A549 (cell line): Measurements from ENCODE around the gene DCBLD1. TPM values are rescaled to one million over a fixed set of nuclear protein-coding genes. Genes with fewer than 3 reads are reported as not detected.
A peak's percentile ranks its signal among the peaks of the same experiment; 100 is the strongest.

Experiments used
- ATAC-seq, 2 experiments: fragments of 200-7000 bp in 1 of 2; fragments of >200 bp in 1 of 2; cut with Nextera tagmentation in 1 of 2; cut with Tn5 transposase in 1 of 2; 3 replicates each; pipeline versions ENCODE4 v1.8.0 to v1.9.1; 2018 to 2020; ENCODE audit warnings: mild to moderate bottlenecking in 1 of 2, moderate library complexity in 1 of 2
- CTCF ChIA-PET: fragments of 300-600 bp; sonication (Branson Sonifier 250); formaldehyde crosslinking; extraction: SDS; loops from one replicate; lab custom pipeline; 2021; ENCODE audit warnings: antibody characterized with exemption, inconsistent platforms; lab: Yijun Ruan, JAX
- POLR2A ChIA-PET: fragments of 350-600 bp; formaldehyde crosslinking; extraction: SDS; loops from one replicate; lab custom pipeline; 2021; ENCODE audit warnings: antibody characterized with exemption, inconsistent platforms; lab: Yijun Ruan, JAX
- DNase-seq, 2 experiments: peaks; one replicate each; pipeline versions ENCODE4 v3.0.0 to v3.0.0-alpha.2; 2011 to 2016; ENCODE audit warnings: low read depth in 1 of 2, low spot score in 1 of 2
- FAIRE-seq: peaks from 2 replicates; lab custom pipeline; 2011; peaks lifted over from hg19 to GRCh38; lab: Jason Lieb, UNC
- H3K27ac ChIP-seq, 2 experiments: fragments of >200 bp; sonication (Bioruptor Twin); formaldehyde crosslinking; 3 replicates each; pipeline ENCODE4 v1.5.1; 2016 to 2017
- H3K4me1 ChIP-seq: fragments of >200 bp; sonication (Bioruptor Twin); formaldehyde crosslinking; 3 replicates; pipeline ENCODE4 v1.6.1; 2016
- H3K4me2 ChIP-seq: fragments of >200 bp; sonication (Bioruptor Twin); formaldehyde crosslinking; 3 replicates; pipeline ENCODE4 v1.6.1; 2016
- H3K4me3 ChIP-seq: fragments of >200 bp; sonication (Bioruptor Twin); formaldehyde crosslinking; 3 replicates; pipeline ENCODE4 v1.5.1; 2016
- H3K9me3 ChIP-seq: fragments of >200 bp; sonication (Bioruptor Twin); formaldehyde crosslinking; 3 replicates; pipeline ENCODE4 v1.6.1; 2016
- CEBPB ChIP-seq, 2 experiments: fragments of >200 bp in 1 of 2; sonication (Bioruptor Twin) in 1 of 2; formaldehyde crosslinking in 1 of 2; IDR thresholded peaks; 2 replicates each; pipeline ENCODE4 v1.6.1; 2012 to 2016
- CTCF ChIP-seq: fragments of >200 bp; sonication (Bioruptor Twin); formaldehyde crosslinking; IDR thresholded peaks from 3 replicates; pipeline ENCODE4 v1.5.1; 2016
- EP300 ChIP-seq, 2 experiments: fragments of >200 bp; sonication (Bioruptor Twin); formaldehyde crosslinking; IDR thresholded peaks; 2 replicates in 1 of 2; 3 replicates in 1 of 2; pipeline ENCODE4 v1.6.1; 2016 to 2017
- FOSL2 ChIP-seq, 2 experiments: fragments of 450-650 bp in 1 of 2; fragments of >200 bp in 1 of 2; sonication (Bioruptor Twin) in 1 of 2; formaldehyde crosslinking; IDR thresholded peaks; 2 replicates each; pipeline versions ENCODE4 v1.5.0 to v1.6.1; 2016 to 2020; ENCODE audit warnings: mild to moderate bottlenecking in 1 of 2, moderate library complexity in 1 of 2
- FOXS1 ChIP-seq: fragments of 250-450 bp; sonication (Bioruptor Pico); IDR thresholded peaks from 2 replicates; pipeline ENCODE4 v1.5.0; 2020; ENCODE audit warnings: mild to moderate bottlenecking, moderate library complexity
- GATA3 ChIP-seq: IDR thresholded peaks from 2 replicates; pipeline ENCODE4 v1.6.1; 2012; ENCODE audit warnings: borderline replicate concordance
- JUN ChIP-seq, 2 experiments: fragments of >200 bp; sonication (Bioruptor Twin); formaldehyde crosslinking; IDR thresholded peaks; 2 replicates in 1 of 2; 3 replicates in 1 of 2; pipeline ENCODE4 v1.6.1; 2016 to 2017
- KDM1A ChIP-seq: fragments of 200-600 bp; sonication (generic); IDR thresholded peaks from 2 replicates; pipeline ENCODE4 v1.6.1; 2016; ENCODE audit warnings: low read depth, mild to moderate bottlenecking
- NR3C1 ChIP-seq: fragments of >200 bp; sonication (Bioruptor Twin); formaldehyde crosslinking; IDR thresholded peaks from 3 replicates; pipeline ENCODE4 v1.6.1; 2017
- RARB ChIP-seq: fragments of 250-450 bp; sonication (Bioruptor Pico); IDR thresholded peaks from 2 replicates; pipeline ENCODE4 v1.8.0; 2021; ENCODE audit warnings: mild to moderate bottlenecking, moderate library complexity
- RNF2 ChIP-seq: fragments of 200-600 bp; sonication (generic); IDR thresholded peaks from 2 replicates; pipeline ENCODE4 v1.6.1; 2016; ENCODE audit warnings: low read depth, mild to moderate bottlenecking, antibody characterized with exemption, moderate library complexity, borderline replicate concordance
- TFCP2L1 ChIP-seq: fragments of 250-450 bp; sonication (Bioruptor Pico); IDR thresholded peaks from 2 replicates; pipeline ENCODE4 v1.5.0; 2021; ENCODE audit warnings: mild to moderate bottlenecking
- ZSCAN20 ChIP-seq: fragments of 250-450 bp; sonication (Bioruptor Pico); IDR thresholded peaks from 2 replicates; pipeline ENCODE4 v1.8.0; 2022; ENCODE audit warnings: mild to moderate bottlenecking, moderate library complexity
- WGBS: methylation state at CpG from one replicate; pipeline ENCODE4 v1.1.6; 2017; ENCODE audit errors: missing lambda C conversion rate; 5-methylcytosine and 5-hydroxymethylcytosine counted together
- polyA plus RNA-seq, 4 experiments: library from polyadenylated mRNA; depleted of rRNA in 3 of 4; stranded (reverse); fragments of >200 nt; fragmentation: RNase III in 1 of 4; extraction: RNeasy Plus Mini Kit Qiagen cat#74134 plus additional on column Dnase treatment in 1 of 4; gene quantifications; 2 replicates in 3 of 4; 3 replicates in 1 of 4; pipeline ENCODE4 v1.2.3, GENCODE V29; 2011 to 2017

DCBLD1 gene
- polyA plus RNA-seq, 2 of the 4 experiments (the other 2 are of a cell fraction): 49.1 to 60.4 TPM

GRCh38 chr6:117451671-117452070, 30.8 kb upstream of the DCBLD1 start:
- DNase-seq: no peak
- no peak for TF ChIP-seq CTCF
- peak; percentile 29 to 62; a peak in 1 of 4 replicates for TF ChIP-seq CEBPB (IDR thresholded peaks at IDR 0.05)
- no peak for TF ChIP-seq NR3C1
- no peak for TF ChIP-seq TFCP2L1 (CRISPR knock-in tag)
- TF ChIP-seq, all 56 proteins: peak for 1
- Histone ChIP-seq H3K4me3 (no peak overlapping the region), H3K9me3 (no peaks in the 10 kb centered on the region), H3K4me2 (peak overlapping the region; percentile 91), H3K4me1 (peaks cover 68% of the 10 kb centered on the region), H3K27ac (peak overlapping the region; percentile 96 to 100)
- WGBS: 33% methylated on average over 5 of the region's 5 CpGs
- ChIA-PET POLR2A (interaction anchor here (1.1 kb wide), 1 partner anchor 151 kb away, joined by 4 read pairs; the partner anchor contains the start of gene GOPC), CTCF (interaction anchor here (0.8 to 1.7 kb wide), 5 partner anchors 27 to 378 kb away, joined by 3 to 11 read pairs (median 3); partner anchors contain the start of gene GOPC)
- ATAC-seq (no peak), FAIRE-seq (no peak)

GRCh38 chr6:117456250-117456649, 26.2 kb upstream of the DCBLD1 start:
- ChIA-PET CTCF (interaction anchor here (1.0 kb wide), 1 partner anchor 35 kb away, joined by 3 read pairs; no protein-coding TSS in a partner anchor), POLR2A (no interaction called here)
- Histone ChIP-seq H3K4me3 (no peak overlapping the region), H3K4me1 (peaks cover 29% of the 10 kb centered on the region), H3K9me3 (no peaks in the 10 kb centered on the region), H3K4me2 (peak overlapping the region; percentile 66), H3K27ac (peak overlapping the region; percentile 69 to 70; a peak in 5 of 6 replicates)
- ATAC-seq: no peak
- DNase-seq: no peak
- no peak for FAIRE-seq
- TF ChIP-seq ZSCAN20 (CRISPR knock-in tag) (no peak), FOXS1 (CRISPR knock-in tag) (no peak), GATA3 (no peak), KDM1A (no peak), RARB (CRISPR knock-in tag) (no peak), CEBPB (IDR thresholded peaks at IDR 0.05) (peak; percentile 27 to 40; a peak in 2 of 4 replicates)
- 77% methylated on average over 1 of the region's 1 CpG for WGBS

- no peak overlapping the region for H3K4me3 ChIP-seq
- WGBS: 81% methylated on average over 5 of the region's 5 CpGs
- FAIRE-seq: no peak
- ChIA-PET CTCF (interaction anchor here (0.6 to 1.4 kb wide), 4 partner anchors 34 to 1690 kb away, joined by 3 to 4 read pairs (median 3); no protein-coding TSS in a partner anchor), POLR2A (no interaction called here)
- H3K9me3 ChIP-seq: no peaks in the 10 kb centered on the region
- H3K27ac ChIP-seq: peak overlapping the region; percentile 70 to 76
- peaks cover 22% of the 10 kb centered on the region for H3K4me1 ChIP-seq
- no peak for DNase-seq
- H3K4me2 ChIP-seq: peak overlapping the region; percentile 66
- ATAC-seq: no peak
- TF ChIP-seq GATA3: no peak
- TF ChIP-seq EP300 (IDR thresholded peaks at IDR 0.05): no peak
- TF ChIP-seq FOSL2 (IDR thresholded peaks at IDR 0.05): no peak
- TF ChIP-seq FOSL2 (CRISPR knock-in tag; IDR thresholded peaks at IDR 0.05): no peak
Observed at GRCh38 chr6:117456998-117457397, 25.5 kb upstream of the DCBLD1 start.

GRCh38 chr6:117459204-117459944, 23.1 kb upstream of the DCBLD1 start:
- no peak overlapping the region for H3K4me2 ChIP-seq
- H3K27ac ChIP-seq: 0 out of 6 replicates have a peak overlapping the region, but pooled peaks of 1 of the 2 experiments have one; percentile 24
- no peaks in the 10 kb centered on the region for H3K9me3 ChIP-seq
- ATAC-seq (no peak), FAIRE-seq (no peak), DNase-seq (no peak)
- ChIA-PET POLR2A (no interaction called here), CTCF (interaction anchor here (0.6 kb wide), 1 partner anchor 104 kb away, joined by 3 read pairs; no protein-coding TSS in a partner anchor)
- peaks cover 28% of the 10 kb centered on the region for H3K4me1 ChIP-seq
- H3K4me3 ChIP-seq: no peak overlapping the region
- WGBS: 83% methylated on average over 2 of the region's 2 CpGs
- TF ChIP-seq CEBPB (IDR thresholded peaks at IDR 0.05) (peak in 1 of 2 experiments; percentile 22; a peak in 1 of 4 replicates), JUN (IDR thresholded peaks at IDR 0.05) (no peak), RNF2 (no peak)
